Esophagus muscularis mucosa (tissue), 4 donors: ENCODE data around the gene CSMD2. TPM values are rescaled to one million over a fixed set of nuclear protein-coding genes. Genes with fewer than 3 reads are reported as not detected.

Experiments
- DNase-seq: peaks from one replicate; pipeline ENCODE4 v3.0.0-alpha.2; 2017; ENCODE audit errors: extremely low spot score
- H3K27ac ChIP-seq, 4 donors: fragments of 200-600 bp; sonication (generic); replicated peaks in 1 of 4; 1 replicate in 3 of 4; 2 replicates in 1 of 4; pipeline ENCODE4 v1.5.1; 2016 to 2019; ENCODE audit warnings: mild to moderate bottlenecking in 1 of 4
- H3K27me3 ChIP-seq, 4 donors: fragments of 200-600 bp; sonication (generic); one replicate each; pipeline versions ENCODE4 v1.5.1 to v1.6.0; 2016 to 2019
- H3K36me3 ChIP-seq, 4 donors: fragments of 200-600 bp; sonication (generic); one replicate each; pipeline ENCODE4 v1.5.1; 2016 to 2019
- H3K4me1 ChIP-seq, 4 donors: fragments of 200-600 bp; sonication (generic); one replicate each; pipeline ENCODE4 v1.5.1; 2016 to 2019
- H3K4me3 ChIP-seq, 4 donors: fragments of 200-600 bp; sonication (generic); 1 replicate in 2 of 4; 2 replicates in 2 of 4; pipeline ENCODE4 v1.5.1; 2016 to 2019; ENCODE audit warnings: mild to moderate bottlenecking in 4 of 4, moderate library complexity in 1 of 4
- H3K9me3 ChIP-seq, 4 donors: fragments of 200-600 bp; sonication (generic); 1 replicate in 3 of 4; 2 replicates in 1 of 4; pipeline ENCODE4 v1.5.1; 2016 to 2019
- CTCF ChIP-seq, 3 experiments: fragments of 200-600 bp in 2 of 3; fragments of 450-650 bp in 1 of 3; sonication (generic) in 2 of 3; IDR thresholded peaks; one replicate each; pipeline ENCODE4 v1.5.1; 2017 to 2019; ENCODE audit warnings: antibody characterized with exemption in 3 of 3, mild to moderate bottlenecking in 2 of 3, moderate library complexity in 1 of 3
- EP300 ChIP-seq: sonication (generic); formaldehyde crosslinking; IDR thresholded peaks from one replicate; pipeline ENCODE4 v1.6.1; 2017; ENCODE audit warnings: antibody characterized with exemption
- POLR2A ChIP-seq: fragments of 450-650 bp; IDR thresholded peaks from one replicate; pipeline ENCODE4 v1.6.1; 2017; ENCODE audit warnings: antibody characterized with exemption, moderate library complexity, mild to moderate bottlenecking, low read depth
- POLR2AphosphoS5 ChIP-seq, 2 donors: sonication (generic); formaldehyde crosslinking; IDR thresholded peaks; one replicate each; pipeline ENCODE4 v1.6.1; 2017; ENCODE audit warnings: antibody characterized with exemption in 2 of 2
- WGBS: methylation state at CpG from one replicate; pipeline ENCODE4 v1.1.5; 2018; 5-methylcytosine and 5-hydroxymethylcytosine counted together
- intact Hi-C: fragments of 100-400 bp; cut with DNase I; formaldehyde crosslinking; loops from one replicate; pipeline ENCODE4 v1.15.1; 2023
- total RNA-seq, 4 donors: library from RNA; depleted of rRNA; stranded (reverse); fragments of >200 nt; gene quantifications; one replicate each; pipeline versions ENCODE4 v1.1.0 to v1.2.1, GENCODE V29; 2016

The CSMD2 gene
- total RNA-seq, 4 donors from 2014 or later = 0.26 to 0.75 (median 0.37) TPM

GRCh38 chr1:34007760-34008159 lies 157.3 kb downstream of the CSMD2 start:
- no peak for DNase-seq
- WGBS = 79% methylated on average over 2 of the region's 2 CpGs
- Histone ChIP-seq H3K4me3 (no peak overlapping the region), H3K4me1 (no peaks in the 10 kb centered on the region), H3K9me3 (no peaks in the 10 kb centered on the region), H3K27ac (no peak overlapping the region), H3K27me3 (peaks cover 0 to 10% (median 0%) of the 10 kb centered on the region in 4 donors), H3K36me3 (no peaks in the 10 kb centered on the region)
- TF ChIP-seq POLR2AphosphoS5 (IDR thresholded peaks at IDR 0.05) (no peak), CTCF (IDR thresholded peaks at IDR 0.05) (no peak), POLR2A (no peak), EP300 (no peak)
- intact Hi-C loops = no loop called here

GRCh38 chr1:34005309-34005708 lies 159.7 kb downstream of the CSMD2 start:
- 93% methylated on average over 2 of the region's 2 CpGs for WGBS
- Histone ChIP-seq H3K4me3 (no peak overlapping the region), H3K36me3 (no peaks in the 10 kb centered on the region), H3K27ac (no peak overlapping the region), H3K27me3 (peaks cover 0 to 10% (median 0%) of the 10 kb centered on the region in 4 donors), H3K9me3 (no peaks in the 10 kb centered on the region), H3K4me1 (no peaks in the 10 kb centered on the region)
- intact Hi-C loops = no loop called here
- DNase-seq = no peak
- TF ChIP-seq POLR2AphosphoS5 (IDR thresholded peaks at IDR 0.05) (no peak), CTCF (IDR thresholded peaks at IDR 0.05) (no peak), POLR2A (no peak), EP300 (no peak)

GRCh38 chr1:34002810-34003209 lies 162.2 kb downstream of the CSMD2 start:
- H3K4me3 ChIP-seq = no peak overlapping the region
- H3K36me3 ChIP-seq = no peaks in the 10 kb centered on the region
- H3K27ac ChIP-seq = no peak overlapping the region
- WGBS = 61% methylated on average over 2 of the region's 2 CpGs
- TF ChIP-seq CTCF (IDR thresholded peaks at IDR 0.05) (no peak), POLR2A (no peak), EP300 (no peak), POLR2AphosphoS5 (IDR thresholded peaks at IDR 0.05) (no peak)
- no peaks in the 10 kb centered on the region for H3K9me3 ChIP-seq
- no peak for DNase-seq
- intact Hi-C loops = no loop called here
- H3K4me1 ChIP-seq = no peaks in the 10 kb centered on the region
- no peaks in the 10 kb centered on the region for H3K27me3 ChIP-seq

GRCh38 chr1:33997127-33998036 lies 167.6 kb downstream of the CSMD2 start:
- intact Hi-C loops = no loop called here
- no peaks in the 10 kb centered on the region for H3K4me1 ChIP-seq
- DNase-seq = no peak
- peaks cover 0 to 17% (median 0%) of the 10 kb centered on the region in 4 donors for H3K27me3 ChIP-seq
- H3K9me3 ChIP-seq = no peaks in the 10 kb centered on the region
- TF ChIP-seq CTCF (IDR thresholded peaks at IDR 0.05) (no peak), EP300 (no peak), POLR2A (no peak), POLR2AphosphoS5 (IDR thresholded peaks at IDR 0.05) (no peak)
- H3K27ac ChIP-seq = no peak overlapping the region
- WGBS = 72% methylated on average over 13 of the region's 13 CpGs
- no peak overlapping the region for H3K4me3 ChIP-seq
- H3K36me3 ChIP-seq = no peaks in the 10 kb centered on the region
